ENCODE data around the gene CTNNA3.
"Not testable (repeated sequence)": the region's sequence is repeated elsewhere in the genome, so short reads cannot be mapped to it uniquely, and the experiment has no call there.

The CTNNA3 gene

DNA sequence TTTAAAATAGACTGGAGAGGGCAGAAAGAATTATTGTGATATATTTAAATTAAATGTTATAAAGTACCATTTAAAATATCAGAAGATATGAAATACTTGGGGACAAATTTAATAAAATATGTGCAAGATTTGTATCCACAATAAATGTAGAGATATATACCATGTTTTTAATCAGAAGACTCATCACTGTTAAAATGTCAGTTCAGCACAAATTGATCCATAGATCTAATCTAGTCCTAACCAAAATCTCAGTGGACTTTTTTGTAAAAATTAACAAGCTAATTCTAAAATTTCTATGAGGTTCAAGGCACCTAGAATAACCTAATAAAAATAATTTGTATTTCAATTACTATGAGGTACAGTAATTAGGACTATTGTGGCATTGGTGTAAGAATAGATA, 96.4 kb downstream of the CTNNA3 start:
- no peak for DNase-seq

- no peak for DNase-seq
These were observed 99.4 kb downstream of the CTNNA3 start for GRCh38 chr10:67596641-67597040.

DNA sequence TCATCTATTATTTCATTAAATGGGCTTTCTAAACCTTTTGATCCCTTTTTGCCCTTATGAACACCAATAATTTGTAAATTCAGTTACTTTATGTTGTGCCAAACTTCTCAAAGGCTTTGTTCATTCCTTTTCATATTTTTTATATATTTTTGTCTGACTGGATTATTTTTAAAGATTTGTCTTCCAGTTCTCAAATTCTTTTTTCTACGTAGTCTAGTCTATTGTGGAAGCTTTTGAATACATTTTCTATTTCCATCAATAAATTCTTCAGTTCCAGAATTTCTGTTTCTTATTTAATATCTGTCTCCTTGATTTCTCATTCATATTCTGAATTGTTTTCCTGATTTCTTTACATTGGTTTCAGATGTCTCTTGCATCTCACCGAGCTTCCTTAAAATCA, 108.2 kb downstream of the CTNNA3 start:
- DNase-seq = no peak

DNA sequence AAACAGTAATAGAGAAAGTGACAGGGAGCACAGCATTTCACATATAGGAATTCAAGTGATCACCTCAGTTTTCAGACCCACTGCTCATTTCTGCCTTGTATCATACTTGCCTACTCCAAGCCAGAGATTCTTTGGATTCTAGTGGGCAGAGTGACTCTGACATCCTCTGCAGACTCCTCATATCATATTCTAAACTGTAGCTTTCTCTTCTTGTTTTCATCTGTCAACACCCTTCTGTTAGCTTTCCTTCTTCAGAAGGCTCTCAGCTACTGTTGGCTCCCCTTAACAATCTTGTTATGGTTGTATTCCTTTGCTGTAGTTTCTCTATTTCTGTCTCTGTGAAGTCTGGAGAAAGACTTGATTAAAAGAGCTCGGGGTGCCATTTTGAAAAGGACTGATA, 120.5 kb downstream of the CTNNA3 start:
- no peak for DNase-seq

GRCh38 chr10:67573484-67573883, 122.5 kb downstream of the CTNNA3 start:
- DNase-seq = no peak

- DNase-seq = no peak
These were observed 124.5 kb downstream of the CTNNA3 start for GRCh38 chr10:67571503-67571902.

- not testable (repeated sequence) for DNase-seq
These were observed 137.7 kb downstream of the CTNNA3 start for GRCh38 chr10:67558311-67558710.

DNA sequence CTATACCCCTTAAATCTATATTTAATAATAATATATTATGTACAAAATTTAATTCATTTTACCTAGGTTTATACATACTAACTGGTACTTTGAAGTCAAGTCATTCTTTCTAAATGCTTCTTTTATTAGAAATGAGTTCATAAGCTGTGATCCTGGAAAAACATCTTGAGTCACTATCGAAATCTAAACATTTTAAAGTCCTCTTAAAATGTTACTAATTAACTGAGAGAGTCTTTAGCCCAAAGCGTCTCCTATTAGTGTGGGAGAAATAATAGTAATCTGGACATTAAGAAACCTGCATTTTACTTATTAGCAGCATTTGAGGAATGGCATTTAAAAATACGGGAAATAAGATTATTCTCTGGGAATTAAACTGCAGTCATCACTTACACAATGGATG, 142.7 kb downstream of the CTNNA3 start:
- no peak for DNase-seq

- DNase-seq = no peak
These were observed 145.1 kb downstream of the CTNNA3 start for GRCh38 chr10:67550838-67551402.

GRCh38 chr10:67550046-67550445, 145.9 kb downstream of the CTNNA3 start:
- DNase-seq = no peak

- DNase-seq = no peak
These were observed 146.6 kb downstream of the CTNNA3 start for GRCh38 chr10:67549390-67549789.

- no peak for DNase-seq
These were observed 154.6 kb downstream of the CTNNA3 start for GRCh38 chr10:67541411-67541810.

DNA sequence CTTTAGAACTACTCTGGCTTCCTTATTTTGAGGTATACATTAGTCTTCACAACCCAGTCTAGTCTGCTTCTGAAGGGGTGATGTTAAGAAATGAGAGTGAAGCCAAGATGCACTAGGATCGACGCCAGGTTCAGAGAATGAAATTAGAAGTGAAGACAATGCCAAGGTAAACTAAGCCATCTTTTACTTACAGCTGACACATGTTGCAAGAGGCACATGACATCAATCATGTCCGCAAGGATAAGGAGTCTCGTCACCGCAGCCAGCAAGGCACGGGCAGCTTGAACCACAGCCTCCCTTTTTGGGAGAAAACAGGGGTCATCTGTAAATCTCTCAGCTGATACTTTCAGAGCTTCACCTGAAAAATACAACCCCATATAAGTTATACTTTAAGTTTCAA, 156.7 kb downstream of the CTNNA3 start:
- no peak for DNase-seq

DNA sequence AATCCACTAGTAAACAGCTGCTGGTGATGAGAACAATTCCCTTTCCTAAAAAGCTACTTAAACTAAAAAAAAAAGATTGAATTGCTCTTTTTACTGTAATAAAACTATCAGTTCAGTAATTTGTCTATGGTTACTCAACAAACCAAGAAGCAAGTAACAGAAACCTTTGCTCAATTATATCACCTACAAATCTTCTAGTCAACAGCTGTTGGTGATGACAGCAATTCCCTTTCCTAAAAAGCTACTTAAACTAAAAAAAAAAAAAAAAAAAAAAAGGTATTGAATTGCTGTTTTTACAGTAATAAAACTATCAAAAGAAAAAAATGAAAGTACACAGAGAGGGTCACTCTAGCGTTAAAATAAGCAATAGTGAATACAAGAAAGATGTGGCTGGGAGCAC, 158.1 kb downstream of the CTNNA3 start:
- DNase-seq = no peak

DNA sequence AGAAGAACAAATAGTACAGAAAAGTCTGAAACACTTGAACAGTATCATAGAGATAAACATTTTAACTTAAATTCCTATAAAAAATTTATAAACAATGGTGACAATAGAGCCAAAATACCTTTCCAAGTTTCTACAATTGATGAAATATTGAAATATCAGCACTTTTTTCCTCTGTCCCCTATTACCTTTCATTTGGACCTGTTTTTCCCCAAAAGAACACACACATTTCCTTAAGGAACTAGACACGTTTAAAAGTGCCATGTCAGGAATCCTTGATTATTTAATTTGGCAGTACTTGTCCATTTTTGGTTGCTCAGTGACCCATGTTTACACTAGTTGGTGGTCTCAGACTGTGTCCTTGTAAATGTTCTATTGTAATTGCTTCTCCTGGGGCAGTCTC, 162.6 kb downstream of the CTNNA3 start:
- no peak for DNase-seq

- not testable (repeated sequence) for DNase-seq
These were observed 165.0 kb downstream of the CTNNA3 start for GRCh38 chr10:67530990-67531389.

GRCh38 chr10:67527351-67527750, 168.6 kb downstream of the CTNNA3 start:
- no peak for DNase-seq

DNA sequence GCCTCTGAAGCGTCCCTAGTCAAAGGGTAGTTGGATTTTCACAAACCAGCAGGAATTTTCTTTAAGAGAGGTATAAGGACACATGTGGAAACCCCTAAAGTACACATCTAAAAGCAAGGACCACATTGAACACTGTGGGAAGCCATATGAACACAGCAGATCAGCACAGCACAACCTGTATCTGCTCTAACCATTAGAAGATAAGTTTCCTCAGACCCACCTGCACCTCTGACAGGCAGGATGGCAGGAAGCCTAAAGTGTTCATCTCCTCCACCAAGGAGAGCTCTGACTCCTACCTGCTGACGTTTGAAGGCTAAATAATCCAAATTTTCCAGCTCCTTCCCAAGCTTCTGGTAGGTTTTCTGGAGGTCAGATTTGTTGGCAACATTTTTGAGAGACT, 174.4 kb downstream of the CTNNA3 start:
- DNase-seq = no peak

DNA sequence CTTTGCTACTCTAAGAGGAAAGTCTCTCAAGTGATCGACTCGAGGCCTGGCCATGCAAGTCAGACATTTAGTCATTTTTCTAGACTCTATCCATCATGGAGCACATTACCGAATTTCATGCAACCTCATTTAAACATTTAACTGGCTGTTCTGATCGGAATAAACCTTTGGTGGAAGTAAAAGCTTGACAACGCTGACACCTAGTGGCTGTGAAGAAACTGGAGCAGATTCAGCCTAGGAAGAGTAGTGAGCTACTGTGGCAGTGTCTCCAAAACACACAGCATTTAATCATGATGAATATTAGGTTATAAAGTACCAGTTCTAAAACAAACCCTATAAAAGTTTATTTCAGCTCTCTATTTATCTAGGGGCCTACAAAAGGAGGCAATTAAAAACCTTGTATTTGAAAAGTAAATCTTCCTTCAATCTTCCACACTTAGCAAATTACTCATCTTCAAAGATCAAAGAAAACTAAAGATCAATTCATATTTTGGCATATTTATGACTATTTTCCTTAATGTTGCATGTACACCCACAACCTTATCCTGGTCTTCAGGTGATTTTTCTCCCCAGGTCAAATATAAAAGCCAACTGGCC, 175.0 kb downstream of the CTNNA3 start:
- DNase-seq = no peak

GRCh38 chr10:67519434-67519833, 176.6 kb downstream of the CTNNA3 start:
- DNase-seq = no peak

- DNase-seq = no peak
These were observed 177.2 kb downstream of the CTNNA3 start for GRCh38 chr10:67518756-67519155.

DNA sequence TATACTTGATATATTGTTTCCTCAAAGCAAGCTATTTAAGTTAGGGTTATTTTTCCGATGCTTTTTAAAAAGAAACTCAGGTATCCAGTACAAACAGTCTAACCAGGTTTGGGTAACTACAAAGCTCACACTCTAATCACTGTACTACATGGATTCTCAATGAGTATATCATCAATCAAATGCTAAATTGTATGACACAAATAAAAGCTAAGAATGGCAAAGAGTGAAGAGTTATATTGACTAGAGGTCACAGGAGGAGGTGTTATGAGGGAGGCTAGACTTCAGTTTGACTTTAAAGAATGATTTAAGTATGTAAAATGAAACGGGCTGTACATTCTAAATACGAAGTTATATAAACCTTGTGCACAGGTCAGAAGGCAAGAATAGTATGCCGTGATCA, 178.0 kb downstream of the CTNNA3 start:
- DNase-seq = no peak

GRCh38 chr10:67506757-67507091, 189.3 kb downstream of the CTNNA3 start:
- DNase-seq = no peak

- no peak for DNase-seq
These were observed 189.8 kb downstream of the CTNNA3 start for GRCh38 chr10:67506083-67506756.
